HCT116 (cell line): ENCODE results near the gene MDH2. TPM values are rescaled to one million over a fixed set of nuclear protein-coding genes. Genes with fewer than 3 reads are reported as not detected.
"Not testable (repeated sequence)": the region's sequence is repeated elsewhere in the genome, so short reads cannot be mapped to it uniquely, and the experiment has no call there.

Experiments used
- ATAC-seq: fragments of 200-7000 bp; cut with Tn5 transposase; 2 replicates; pipeline ENCODE4 v1.9.1; 2020; ENCODE audit warnings: mild to moderate bottlenecking, moderate library complexity
- BruUV-seq: library from RNA; stranded (reverse); fragments of 400-500 nt; replicated peaks from 2 replicates; lab custom pipeline; 2021; lab: Mats Ljungman, UMichigan
- CTCF ChIA-PET: fragments of 300-600 bp; sonication (Branson Sonifier 250); formaldehyde crosslinking; loops from one replicate; lab custom pipeline; 2021; ENCODE audit warnings: antibody characterized with exemption; lab: Charles Lee
- POLR2A ChIA-PET: fragments of 300-600, 350-600 bp; sonication (Branson Sonifier 250); formaldehyde crosslinking; loops from one replicate; lab custom pipeline; 2021; ENCODE audit warnings: antibody characterized with exemption; lab: Charles Lee
- RAD21 ChIA-PET, 2 experiments: fragments of 300-600 bp; sonication (Branson Sonifier 250); formaldehyde crosslinking; loops; one replicate each; lab custom pipeline; 2023; ENCODE audit warnings: low total read pairs in 2 of 2; ENCODE audit not compliant: uncharacterized antibody in 2 of 2, unreplicated experiment in 2 of 2, low non-redundant PET in 1 of 2; lab: Charles Lee
- DNase-seq: peaks from one replicate; pipeline ENCODE4 v3.0.0-alpha.2; 2010; ENCODE audit warnings: low read depth, low spot score
- H2AFZ ChIP-seq: fragments of 200-600 bp; shearing (Covaris generic), sonication (generic); 2 replicates; pipeline ENCODE4 v1.6.1; 2017; ENCODE audit warnings: low read depth, mixed run types, mixed read lengths, antibody characterized with exemption, low read length; ENCODE audit not compliant: poor library complexity, severe bottlenecking
- H3K27ac ChIP-seq: 2 replicates; pipeline ENCODE4 v1.5.1; 2012; ENCODE audit warnings: low read depth, low read length
- H3K27me3 ChIP-seq: fragments of 200-600 bp; sonication (generic); 2 replicates; pipeline ENCODE4 v1.6.1; 2016; ENCODE audit warnings: mixed run types, low read length, mixed read lengths; ENCODE audit not compliant: insufficient read depth
- H3K36me3 ChIP-seq, 2 experiments: fragments of 200-500 bp in 1 of 2; fragments of 200-600 bp in 1 of 2; sonication (Bioruptor generic) in 1 of 2; sonication (generic) in 1 of 2; 2 replicates each; pipeline versions ENCODE4 v1.5.1 to v1.6.1; 2014 to 2016; ENCODE audit warnings: low read length in 2 of 2, inconsistent platforms in 1 of 2, mixed read lengths in 1 of 2, mixed run types in 1 of 2; ENCODE audit not compliant: insufficient read depth in 2 of 2, control insufficient read depth in 1 of 2
- H3K4me1 ChIP-seq, 2 experiments: fragments of 200-600 bp in 1 of 2; sonication (generic) in 1 of 2; 2 replicates each; pipeline versions ENCODE4 v1.5.1 to v1.6.1; 2012 to 2017; ENCODE audit warnings: low read length in 2 of 2, inconsistent platforms in 1 of 2, mild to moderate bottlenecking in 1 of 2, mixed read lengths in 1 of 2, mixed run types in 1 of 2, moderate library complexity in 1 of 2; ENCODE audit not compliant: insufficient read depth in 2 of 2, control insufficient read depth in 1 of 2
- H3K4me2 ChIP-seq: fragments of 200-600 bp; sonication (generic); 2 replicates; pipeline ENCODE4 v1.6.1; 2017; ENCODE audit warnings: mixed run types, low read length, mixed read lengths
- H3K4me3 ChIP-seq, 2 experiments: fragments of 200-600 bp in 1 of 2; sonication (generic) in 1 of 2; replicated peaks in 1 of 2; 2 replicates each; pipeline ENCODE4 v1.5.1; 2011 to 2016; ENCODE audit warnings: low read length in 2 of 2, control low read depth in 1 of 2, low read depth in 1 of 2, mild to moderate bottlenecking in 1 of 2, mixed read lengths in 1 of 2, mixed run types in 1 of 2
- H3K79me2 ChIP-seq: fragments of 200-600 bp; sonication (generic); 2 replicates; pipeline ENCODE4 v1.6.1; 2017; ENCODE audit warnings: mild to moderate bottlenecking, mixed run types, low read length, moderate library complexity, mixed read lengths; ENCODE audit not compliant: insufficient read depth
- H3K9ac ChIP-seq: fragments of 200-600 bp; sonication (generic); 2 replicates; pipeline ENCODE4 v1.6.1; 2016; ENCODE audit warnings: low read length, mixed read lengths
- H3K9me2 ChIP-seq: fragments of 200-600 bp; sonication (generic), shearing (Covaris generic); 2 replicates; pipeline ENCODE4 v1.6.1; 2017; ENCODE audit warnings: mixed run types, mild to moderate bottlenecking, moderate library complexity; ENCODE audit not compliant: insufficient read depth
- H3K9me3 ChIP-seq, 2 experiments: fragments of 200-500 bp in 1 of 2; fragments of 200-600 bp in 1 of 2; sonication (Bioruptor generic) in 1 of 2; sonication (generic) in 1 of 2; 2 replicates each; pipeline ENCODE4 v1.6.1; 2014 to 2017; ENCODE audit warnings: low read length in 2 of 2, mixed read lengths in 2 of 2, inconsistent platforms in 1 of 2, low read depth in 1 of 2, mild to moderate bottlenecking in 1 of 2, mixed run types in 1 of 2, moderate library complexity in 1 of 2; ENCODE audit not compliant: control insufficient read depth in 1 of 2, insufficient read depth in 1 of 2
- H4K20me1 ChIP-seq: fragments of 200-600 bp; sonication (generic), shearing (Covaris generic); 2 replicates; pipeline ENCODE4 v1.6.1; 2017; ENCODE audit warnings: mixed run types, mild to moderate bottlenecking, moderate library complexity; ENCODE audit not compliant: insufficient read depth
- CEBPB ChIP-seq: IDR thresholded peaks from 2 replicates; pipeline ENCODE4 v1.6.1; 2012; ENCODE audit warnings: low read depth
- CTCF ChIP-seq, 3 experiments: fragments of 200-600 bp in 1 of 3; sonication (generic) in 1 of 3; IDR thresholded peaks in 2 of 3; conservative IDR thresholded peaks in 1 of 3; 2 replicates each; pipeline ENCODE4 v1.5.1; 2012 to 2017; ENCODE audit warnings: low read depth in 2 of 3, low read length in 2 of 3, antibody characterized with exemption in 1 of 3, borderline replicate concordance in 1 of 3, control low read depth in 1 of 3, mild to moderate bottlenecking in 1 of 3, mixed read lengths in 1 of 3, mixed run types in 1 of 3, moderate library complexity in 1 of 3; ENCODE audit not compliant: insufficient read depth in 1 of 3
- REST ChIP-seq: IDR thresholded peaks from 2 replicates; pipeline ENCODE4 v1.6.1; 2012; ENCODE audit warnings: low read depth
- SRF ChIP-seq: IDR thresholded peaks from 2 replicates; pipeline ENCODE4 v1.6.1; 2012; ENCODE audit warnings: low read depth
- intact Hi-C: fragments of 100-400 bp; cut with micrococcal nuclease; formaldehyde crosslinking; loops from 2 replicates; pipeline ENCODE4 v1.10.0; 2022
- total RNA-seq: library from RNA; stranded (reverse); gene quantifications from one replicate; pipeline ENCODE4 v1.2.1, GENCODE V29; 2021; ENCODE audit not compliant: unreplicated experiment

MDH2 gene
- total RNA-seq, 1 experiment from 2014 or later, result 357 TPM

DNA sequence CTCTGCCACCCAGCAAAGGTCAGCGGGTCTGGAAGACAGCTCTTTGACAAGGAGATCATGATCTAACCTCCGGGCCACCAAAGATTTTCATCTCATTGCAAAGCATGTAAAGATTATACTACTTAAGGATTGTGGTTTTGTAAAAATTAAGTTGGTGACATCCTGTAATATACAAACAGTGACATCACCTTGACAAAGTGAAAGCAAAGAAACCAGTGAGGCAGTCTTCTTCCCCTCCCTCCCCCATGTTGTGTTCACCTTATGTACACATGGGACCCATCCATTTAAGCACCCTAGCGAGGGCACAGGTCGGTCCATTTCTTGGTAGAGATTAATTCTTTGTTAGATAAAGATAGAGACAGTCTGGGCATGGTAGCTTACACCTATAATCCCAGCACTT lies 3.9 kb downstream of the MDH2 start:
- ChIA-PET RAD21 (interaction anchor here in 1 of 2 experiments (0.7 kb wide), 1 partner anchor 11 kb away, joined by 3 read pairs; no protein-coding TSS in a partner anchor), POLR2A (no interaction called here), CTCF (no interaction called here)
- H3K9ac ChIP-seq, result no peak overlapping the region
- H3K9me2 ChIP-seq, result no peaks in the 10 kb centered on the region
- peaks cover 99% of the 10 kb centered on the region for H3K79me2 ChIP-seq
- TF ChIP-seq REST (no peak), CTCF (IDR thresholded peaks at IDR 0.05 in 2 of 3, conservative IDR thresholded peaks at IDR 0.05 in 1 of 3; ENCODE audit: borderline replicate concordance in 1 of 3, insufficient read depth in 1 of 3, low read depth in 2 of 3, low read length in 2 of 3) (no peak), SRF (no peak), CEBPB (no peak)
- no peak overlapping the region for H3K27ac ChIP-seq
- no peaks in the 10 kb centered on the region for H3K27me3 ChIP-seq
- no peak overlapping the region for H3K4me3 ChIP-seq
- no peaks in the 10 kb centered on the region for H3K9me3 ChIP-seq
- H3K4me2 ChIP-seq, result no peak overlapping the region
- no TSS peak for BruUV-seq
- DNase-seq (no peak), ATAC-seq (no peak)
- peaks cover 5 to 12% of the 10 kb centered on the region in 2 experiments for H3K4me1 ChIP-seq
- peaks cover 7 to 34% of the 10 kb centered on the region in 2 experiments; a peak in 3 of 4 replicates for H3K36me3 ChIP-seq
- intact Hi-C loops, result no loop called here
- no peak overlapping the region for H2AFZ ChIP-seq
- no peaks in the 10 kb centered on the region for H4K20me1 ChIP-seq

DNA sequence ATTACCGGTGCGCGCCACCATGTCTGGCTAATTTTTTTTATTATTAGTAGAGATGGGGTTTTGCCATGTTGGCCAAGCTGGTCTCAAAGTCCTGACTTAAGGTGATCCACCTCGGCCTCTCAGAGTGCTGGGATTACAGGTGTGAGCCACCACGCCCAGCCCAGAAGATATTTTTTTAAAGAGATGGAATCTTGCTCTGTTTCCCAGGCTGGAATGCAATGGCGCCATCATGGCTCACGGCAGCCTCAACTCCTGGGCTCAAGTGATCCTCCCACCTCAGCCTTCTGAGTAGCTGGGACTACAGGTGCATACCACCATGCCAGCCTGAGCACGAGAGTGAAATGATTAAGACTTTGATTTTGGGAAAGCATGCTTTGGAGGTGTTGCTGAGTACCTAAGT lies 4.8 kb downstream of the MDH2 start:
- H3K9ac ChIP-seq, DNase-seq, H2AFZ ChIP-seq, CTCF ChIA-PET, intact Hi-C loops, BruUV-seq, H3K27ac ChIP-seq, H3K9me2 ChIP-seq, H3K4me3 ChIP-seq, POLR2A ChIA-PET, ATAC-seq, RAD21 ChIA-PET, H3K27me3 ChIP-seq, H3K4me2 ChIP-seq, H4K20me1 ChIP-seq, H3K9me3 ChIP-seq: not testable (repeated sequence)
- H3K79me2 ChIP-seq, result peaks cover 99% of the 10 kb centered on the region
- H3K36me3 ChIP-seq, result peaks cover 15 to 43% of the 10 kb centered on the region in 2 experiments
- H3K4me1 ChIP-seq, result peaks cover 5 to 12% of the 10 kb centered on the region in 2 experiments
